HG03457 (cell line): Measurements from ENCODE around the gene RBM5.
"Not testable (repeated sequence)": the region's sequence is repeated elsewhere in the genome, so short reads cannot be mapped to it uniquely, and the experiment has no call there.

Source experiments
- ATAC-seq: cut with Tn5 transposase; IDR thresholded peaks from one replicate; pipeline ENCODE4 v1.9.1; 2021; ENCODE audit warnings: moderate number of reproducible peaks; ENCODE audit not compliant: unreplicated experiment

The RBM5 gene

DNA sequence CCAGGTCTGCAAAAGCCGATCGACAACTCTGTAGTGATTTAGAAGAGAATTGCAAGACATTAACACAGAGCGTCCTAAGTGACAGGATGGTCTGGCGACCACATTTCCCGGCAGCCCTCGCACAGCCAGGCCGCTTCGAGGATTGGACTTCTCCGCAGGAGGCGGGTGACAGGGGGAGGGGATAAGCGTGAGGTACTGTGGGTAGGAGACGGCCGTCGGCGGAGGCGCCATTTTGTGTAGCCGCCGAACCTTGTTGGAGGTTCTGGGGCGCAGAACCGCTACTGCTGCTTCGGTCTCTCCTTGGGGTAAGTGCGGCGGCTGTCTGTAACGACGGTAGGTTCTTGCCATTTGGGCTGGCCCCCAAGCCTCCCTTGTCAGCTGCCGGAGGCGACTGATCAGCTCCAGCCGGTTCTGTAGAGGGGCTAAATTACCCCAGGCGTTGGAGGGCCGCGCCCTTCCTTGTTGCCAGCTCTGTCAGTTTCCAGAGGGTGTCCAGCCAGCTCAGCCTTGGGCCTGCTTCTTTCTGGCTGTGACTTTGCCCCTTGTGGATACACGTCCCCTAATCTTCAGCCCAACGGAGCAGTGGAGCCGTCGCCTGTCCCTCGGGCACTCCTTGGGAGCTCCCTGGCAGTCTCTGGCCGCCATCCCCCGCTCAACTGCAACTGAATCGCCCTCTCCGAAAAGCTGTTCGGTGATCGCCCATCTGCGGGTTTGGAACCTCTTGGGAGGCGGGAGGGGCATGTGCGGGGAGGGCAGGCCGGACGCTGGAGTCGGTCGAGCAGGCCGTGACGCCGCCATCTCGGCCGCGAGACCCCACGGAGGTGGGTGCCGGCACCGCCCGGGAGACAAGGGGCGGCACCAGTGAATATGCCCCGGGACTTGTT is at the start of gene RBM5:
Gene RBM5 (plus strand): TSS at position 195 of the 884 bp plus-strand sequence. CDS start 1,516 bp downstream, outside the sequence.
- ATAC-seq = peak; percentile 94

DNA sequence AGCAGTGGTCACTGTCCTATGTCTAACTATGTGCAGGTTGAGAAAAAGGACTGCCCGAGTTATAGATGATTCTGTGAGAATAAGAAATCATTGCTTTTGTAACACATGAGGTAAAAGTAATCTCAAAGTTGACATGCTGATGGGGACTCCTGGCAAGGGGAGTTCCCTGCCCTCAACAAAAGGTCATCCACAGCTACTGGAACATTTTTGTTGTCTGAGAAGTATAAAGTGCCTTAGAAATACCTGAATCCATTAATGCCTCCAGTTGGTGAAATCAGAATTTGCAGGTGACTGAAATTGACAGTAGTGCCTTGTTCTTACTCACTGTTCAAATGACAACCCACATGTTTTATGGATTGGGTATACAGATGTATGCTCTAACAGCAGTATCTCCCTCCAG is 43.7 kb upstream of the RBM5 start:
- no peak for ATAC-seq

DNA sequence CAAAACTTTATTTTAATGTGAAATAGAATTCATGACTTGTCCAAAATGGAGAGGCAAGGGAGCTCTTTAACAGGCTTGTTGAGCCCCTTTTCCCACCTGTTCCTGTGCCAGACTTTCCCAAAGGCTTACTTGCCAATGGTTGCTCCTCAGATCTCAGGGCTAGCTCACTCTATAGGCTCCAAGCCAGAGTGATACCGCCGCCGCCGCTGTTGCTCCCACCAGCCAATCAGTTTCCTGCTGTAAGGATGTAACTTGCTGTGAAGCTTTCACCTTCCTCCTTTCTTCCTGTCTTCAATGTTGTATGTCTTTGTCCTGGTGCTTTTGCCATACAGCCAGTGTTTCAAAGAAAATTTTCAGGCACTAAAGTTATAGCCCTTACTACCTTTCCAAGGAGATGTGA is 41.3 kb upstream of the RBM5 start:
- no peak for ATAC-seq

DNA sequence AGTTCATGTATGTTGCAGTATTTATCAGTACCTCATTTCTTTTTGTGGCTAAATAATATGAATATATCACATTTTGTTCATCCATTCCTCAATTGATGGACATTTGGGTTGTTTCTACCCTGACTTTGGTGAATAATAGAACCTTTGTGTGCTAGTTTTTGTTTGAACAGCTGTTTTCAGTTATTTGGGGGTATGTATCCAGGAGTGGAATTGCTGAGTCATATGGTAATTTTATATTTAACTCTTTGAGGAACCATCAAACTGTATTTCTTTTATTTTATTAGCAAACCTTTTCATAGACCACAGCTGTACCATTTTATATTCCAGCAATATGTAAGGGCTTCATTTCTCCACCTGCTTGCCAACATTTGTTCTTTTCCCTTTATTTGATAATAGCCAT is 38.4 kb upstream of the RBM5 start:
- ATAC-seq = no peak

DNA sequence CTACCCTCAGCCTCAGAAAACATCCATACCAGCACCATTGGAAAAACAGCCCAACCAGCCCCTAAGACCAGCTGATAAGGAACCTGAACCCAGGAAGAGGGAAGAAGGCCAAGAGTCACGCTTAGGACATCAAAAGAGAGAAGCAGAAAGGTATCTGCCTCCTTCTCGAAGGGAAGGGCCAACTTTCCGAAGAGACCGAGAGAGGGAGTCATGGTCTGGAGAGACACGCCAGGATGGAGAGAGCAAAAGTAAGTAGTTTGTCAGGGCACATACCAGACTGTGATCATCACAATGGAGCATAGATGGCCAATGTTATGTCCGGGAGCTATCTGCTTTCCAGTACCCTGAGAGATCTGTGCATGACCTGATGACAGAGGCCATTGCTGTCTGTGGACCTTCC is 31.0 kb upstream of the RBM5 start:
- no peak for ATAC-seq

DNA sequence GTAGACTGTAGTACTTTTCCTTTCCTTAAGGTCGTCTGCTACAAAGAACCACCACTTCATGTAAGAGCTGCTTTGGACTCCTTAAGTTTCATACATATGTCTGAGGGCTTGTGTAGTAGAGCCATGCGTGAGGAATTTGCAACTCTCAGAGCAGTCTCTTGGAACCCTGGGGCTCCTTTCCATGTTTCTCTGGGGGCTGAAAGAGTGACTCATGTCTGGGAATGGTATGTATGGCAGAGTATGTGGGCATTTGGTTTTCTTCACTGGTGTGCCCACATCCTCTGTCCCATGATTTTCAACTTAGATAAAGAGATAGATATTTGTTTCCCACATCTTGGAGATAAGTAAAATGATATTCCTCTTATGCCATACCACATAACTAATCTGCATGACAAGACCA is 20.6 kb upstream of the RBM5 start:
- ATAC-seq = no peak

DNA sequence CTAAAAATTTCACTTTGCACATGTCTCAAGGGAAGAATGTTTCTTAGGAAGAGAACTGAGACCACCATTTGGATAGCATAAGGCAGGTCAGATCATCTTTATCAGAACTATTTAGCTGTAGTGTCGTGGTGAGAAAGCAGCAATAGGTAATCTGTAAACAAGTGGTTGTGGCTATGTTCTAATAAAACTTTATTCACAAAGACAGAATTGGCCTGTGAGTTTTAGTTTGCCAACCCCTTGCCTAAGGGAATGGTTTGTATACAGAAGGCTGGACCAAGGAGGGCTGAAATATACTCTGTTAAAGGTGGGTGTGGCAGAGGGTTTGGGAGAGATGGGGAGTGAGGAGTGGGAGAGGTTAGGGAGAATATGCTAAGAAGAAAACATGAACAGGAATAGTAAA is 10.6 kb upstream of the RBM5 start:
- no peak for ATAC-seq

DNA sequence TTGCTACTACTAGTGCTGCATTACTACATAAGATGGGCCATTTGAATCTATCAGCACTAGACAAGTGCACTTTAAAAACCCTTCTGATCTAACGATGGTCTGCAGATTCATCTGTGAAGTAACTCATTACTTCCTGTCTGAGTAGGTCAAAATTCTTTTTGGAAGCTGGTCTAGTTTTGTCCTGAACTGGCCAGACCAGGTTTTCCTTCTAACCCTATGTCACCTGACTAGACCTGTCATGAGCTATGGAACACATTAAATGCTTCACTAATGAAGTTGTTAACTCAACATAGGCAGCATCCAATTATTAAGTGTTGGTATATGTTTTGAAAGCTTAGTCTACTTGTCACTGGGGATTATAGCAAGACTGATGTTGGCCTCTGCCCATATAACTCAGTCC is 10.1 kb upstream of the RBM5 start:
- ATAC-seq = no peak

DNA sequence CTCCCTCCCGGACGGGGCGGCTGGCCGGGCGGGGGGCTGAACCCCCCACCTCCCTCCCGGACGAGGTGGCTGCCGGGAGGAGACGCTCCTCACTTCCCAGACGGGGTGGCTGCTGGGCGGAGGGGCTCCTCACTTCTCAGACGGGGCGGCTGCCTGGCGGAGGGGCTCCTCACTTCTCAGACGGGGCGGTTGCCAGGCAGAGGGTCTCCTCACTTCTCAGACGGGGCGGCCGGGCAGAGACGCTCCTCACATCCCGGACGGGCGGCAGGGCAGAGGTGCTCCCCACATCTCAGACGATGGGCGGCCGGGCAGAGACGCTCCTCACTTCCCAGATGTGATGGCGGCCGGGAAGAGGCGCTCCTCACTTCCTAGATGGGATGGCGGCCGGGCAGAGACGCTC is 3.8 kb upstream of the RBM5 start:
- not testable (repeated sequence) for ATAC-seq

DNA sequence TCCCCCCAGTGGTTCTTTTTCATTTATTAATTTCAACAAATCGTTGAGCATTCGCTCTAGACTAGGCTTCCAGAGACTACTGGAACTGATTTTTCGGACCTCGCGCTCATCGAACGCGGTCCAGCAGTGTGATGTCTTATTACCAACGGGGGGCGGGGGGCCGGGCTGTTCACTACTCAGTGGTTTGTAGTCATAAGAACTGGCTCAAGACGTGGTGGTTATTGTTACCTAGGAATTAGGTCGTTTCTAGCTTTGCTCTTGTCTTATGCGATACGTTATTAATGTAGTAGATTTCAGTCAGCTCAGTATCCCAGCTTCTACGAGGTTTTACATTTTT is 858 bp downstream of the RBM5 start:
- no peak for ATAC-seq

DNA sequence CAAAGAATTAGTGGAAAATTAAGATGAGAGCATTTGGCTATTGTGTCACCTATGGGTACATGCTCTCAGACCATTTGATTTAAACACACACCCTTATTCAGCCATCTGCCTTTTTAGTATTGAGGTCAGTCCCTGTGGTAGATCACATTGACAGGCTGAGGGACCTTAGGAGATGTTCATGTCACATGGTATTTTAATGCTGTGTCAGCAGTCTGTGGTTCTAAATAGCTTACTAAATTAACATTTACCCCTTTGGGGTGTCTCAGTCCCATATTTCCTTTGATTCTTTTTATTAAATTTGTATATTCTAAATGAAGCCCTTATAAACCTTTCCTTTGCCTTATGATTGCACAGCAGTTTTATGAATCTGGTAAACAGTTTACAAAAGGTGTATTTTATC is 2.3 kb downstream of the RBM5 start:
- ATAC-seq = no peak

DNA sequence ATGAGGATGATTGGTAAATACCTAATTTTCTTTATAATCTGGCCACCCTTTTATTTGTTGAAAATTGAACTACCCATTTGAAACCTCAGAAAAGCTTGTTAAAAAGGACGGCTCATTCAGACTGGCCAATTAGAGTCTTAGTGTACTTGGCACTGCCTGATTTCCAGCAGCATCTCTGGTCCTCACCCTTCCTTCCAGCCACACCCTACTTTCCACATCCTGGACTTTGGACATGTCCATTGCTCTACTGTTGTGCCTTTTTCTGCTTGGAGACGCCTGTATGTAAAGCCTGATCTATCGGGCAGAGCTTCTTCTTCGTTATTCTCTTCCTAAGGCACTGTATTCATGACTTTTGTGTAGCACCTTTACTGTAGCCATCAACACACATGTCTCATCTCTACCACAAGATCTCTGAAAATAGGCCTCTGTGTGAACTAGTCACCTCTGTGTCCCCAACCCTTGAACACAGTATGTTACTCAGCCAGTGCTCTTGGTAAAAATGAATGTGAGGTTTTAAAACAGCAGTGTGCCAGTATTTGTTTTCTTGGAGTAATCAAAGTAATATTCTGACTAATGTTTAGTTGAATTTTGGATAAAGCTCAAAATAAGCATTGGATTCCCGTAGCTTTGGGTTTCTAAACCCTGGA is 6.8 kb downstream of the RBM5 start:
- no peak for ATAC-seq

DNA sequence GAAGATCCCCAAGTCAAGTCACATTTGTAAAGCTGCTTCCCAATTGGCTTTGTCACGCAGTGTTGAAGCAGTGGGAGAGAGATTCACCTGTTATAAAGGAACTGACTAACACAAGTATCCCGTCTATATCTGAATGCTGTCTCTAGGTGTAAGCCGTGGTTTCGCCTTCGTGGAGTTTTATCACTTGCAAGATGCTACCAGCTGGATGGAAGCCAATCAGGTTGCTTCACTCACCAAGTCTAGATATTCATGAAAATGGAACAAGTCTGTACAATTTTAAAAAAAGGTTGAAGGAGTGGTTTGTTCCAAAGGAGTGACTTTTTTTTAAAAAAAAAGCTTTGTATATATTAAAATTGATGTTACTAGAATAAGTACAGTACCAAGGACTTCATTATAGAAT is 11.7 kb downstream of the RBM5 start:
- ATAC-seq = no peak

DNA sequence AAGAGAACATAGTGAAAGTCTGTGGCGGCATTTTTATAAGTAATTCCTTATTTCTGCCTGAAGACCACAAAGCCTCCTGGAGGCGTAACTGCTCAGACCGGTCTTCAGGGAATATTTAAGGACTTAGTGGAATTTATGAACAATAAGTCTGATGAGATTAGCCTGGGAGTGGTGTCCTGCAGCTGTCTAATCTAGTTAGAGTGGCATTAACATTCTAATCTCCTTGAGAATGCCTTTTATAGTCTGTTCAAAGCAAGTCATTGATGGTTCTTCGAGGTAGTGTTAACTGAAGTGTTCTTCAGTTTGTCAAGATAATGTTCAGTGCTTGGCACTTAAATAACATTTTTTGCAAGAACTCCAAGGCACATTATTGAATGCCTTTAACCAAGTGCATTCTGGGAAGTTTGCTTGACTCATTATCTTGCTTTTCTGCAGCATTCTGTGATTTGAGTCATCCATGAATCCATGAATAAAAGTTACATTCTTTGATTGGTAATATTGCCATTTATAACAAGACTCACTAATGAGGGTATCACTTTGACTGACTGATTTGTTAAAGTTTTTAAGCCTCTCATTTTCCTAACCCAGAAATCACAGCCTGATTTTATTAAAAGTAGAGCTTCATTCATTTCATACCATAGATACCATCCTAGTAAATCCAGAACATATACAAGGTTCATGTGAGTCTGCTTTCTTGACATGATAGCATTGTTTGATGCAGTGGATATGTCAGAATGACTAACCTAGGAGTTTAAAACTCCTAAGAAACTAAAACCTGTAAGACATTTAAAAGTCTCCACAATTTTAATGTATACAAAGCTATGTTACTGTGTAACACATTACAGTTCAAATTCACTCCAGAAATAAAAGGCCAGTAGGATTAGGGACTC is 12.5 kb downstream of the RBM5 start:
- no peak for ATAC-seq

DNA sequence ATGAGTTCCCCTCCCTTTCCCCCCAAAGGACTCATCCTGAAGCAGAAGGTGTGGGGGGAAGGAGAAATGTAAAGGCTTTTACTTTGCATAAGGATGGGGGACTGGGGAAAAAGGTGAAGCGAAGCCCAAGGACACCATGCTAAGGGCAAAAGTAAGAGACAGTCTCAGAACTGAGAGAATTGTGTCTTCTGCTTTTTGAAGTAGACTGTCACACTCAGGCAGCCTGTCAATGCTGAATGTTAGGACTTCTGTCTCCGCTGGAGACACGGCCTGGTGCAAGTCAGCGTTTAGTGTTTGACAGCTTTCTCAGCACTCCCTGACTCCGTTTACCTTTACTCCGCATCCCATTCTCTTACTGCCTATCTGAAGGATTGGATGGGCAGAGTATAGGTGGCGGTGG is 13.8 kb downstream of the RBM5 start:
- no peak for ATAC-seq

DNA sequence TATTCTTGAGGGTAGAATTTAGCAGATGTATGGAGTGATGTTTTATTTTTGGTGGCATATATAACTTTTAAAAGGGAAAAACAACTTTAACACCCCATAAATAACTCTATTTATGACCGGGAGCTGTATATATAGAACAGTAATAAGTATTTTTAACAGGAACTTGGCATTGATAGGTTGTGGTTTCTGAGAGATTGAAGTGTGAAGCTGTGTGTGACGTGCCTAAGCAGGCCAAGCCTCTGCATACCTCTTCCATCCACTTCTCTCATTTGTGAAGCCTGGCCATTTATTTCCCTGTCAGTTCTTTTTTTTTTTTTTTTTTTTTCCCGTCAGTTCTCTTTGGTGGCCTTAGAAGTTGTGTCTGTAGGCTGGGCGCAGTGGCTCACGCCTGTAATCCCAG is 23.0 kb downstream of the RBM5 start:
- no peak for ATAC-seq

DNA sequence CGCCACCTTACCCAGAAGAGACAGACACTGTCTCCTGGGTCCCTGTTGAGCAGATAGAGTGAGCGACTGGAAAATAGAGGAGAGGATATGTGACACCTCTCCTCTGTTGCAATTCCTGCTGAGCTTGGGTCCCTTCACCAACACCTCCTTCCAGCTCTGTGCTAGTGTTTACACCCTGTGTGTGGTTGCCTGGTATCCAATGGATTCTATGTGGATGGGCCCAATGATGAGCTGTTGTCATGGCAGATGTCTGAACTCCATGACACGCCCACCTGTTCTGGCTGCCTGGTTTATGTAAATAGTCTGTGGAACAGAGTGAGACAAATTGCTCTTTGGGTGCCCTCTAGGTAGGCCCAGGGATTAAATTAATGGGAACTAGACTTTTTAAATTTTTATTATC is 23.7 kb downstream of the RBM5 start:
- no peak for ATAC-seq

DNA sequence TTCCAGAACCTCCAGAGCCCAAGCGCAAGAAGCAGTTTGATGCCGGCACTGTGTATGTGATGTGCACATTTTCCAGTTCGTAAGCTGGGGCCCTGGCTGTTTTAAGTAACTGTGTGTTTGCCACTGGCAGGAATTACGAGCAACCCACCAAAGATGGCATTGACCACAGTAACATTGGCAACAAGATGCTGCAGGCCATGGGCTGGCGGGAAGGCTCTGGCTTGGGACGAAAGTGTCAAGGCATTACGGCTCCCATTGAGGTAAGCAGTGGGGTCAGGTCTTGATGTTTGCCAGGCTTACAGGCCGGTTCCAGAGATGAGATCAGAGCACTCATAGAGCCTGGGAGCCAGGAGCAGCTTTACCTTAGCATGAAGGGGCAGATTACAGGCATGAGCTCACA is 28.4 kb downstream of the RBM5 start:
- ATAC-seq = no peak

DNA sequence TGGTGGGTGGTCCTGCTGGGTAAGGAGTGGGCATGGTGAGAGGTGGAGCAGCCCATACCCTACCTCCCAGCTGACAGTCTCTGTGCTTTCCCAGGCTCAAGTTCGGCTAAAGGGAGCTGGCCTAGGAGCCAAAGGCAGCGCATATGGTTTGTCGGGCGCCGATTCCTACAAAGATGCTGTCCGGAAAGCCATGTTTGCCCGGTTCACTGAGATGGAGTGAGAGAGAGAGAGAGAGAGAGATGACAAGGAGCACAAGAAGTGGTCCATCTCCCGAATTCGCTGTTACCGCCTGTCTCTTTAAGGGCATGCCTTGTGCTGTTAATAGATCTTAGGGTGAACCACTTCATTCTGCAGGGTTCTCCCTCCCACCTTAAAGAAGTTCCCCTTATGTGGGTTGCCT is 29.5 kb downstream of the RBM5 start:
- ATAC-seq = no peak

DNA sequence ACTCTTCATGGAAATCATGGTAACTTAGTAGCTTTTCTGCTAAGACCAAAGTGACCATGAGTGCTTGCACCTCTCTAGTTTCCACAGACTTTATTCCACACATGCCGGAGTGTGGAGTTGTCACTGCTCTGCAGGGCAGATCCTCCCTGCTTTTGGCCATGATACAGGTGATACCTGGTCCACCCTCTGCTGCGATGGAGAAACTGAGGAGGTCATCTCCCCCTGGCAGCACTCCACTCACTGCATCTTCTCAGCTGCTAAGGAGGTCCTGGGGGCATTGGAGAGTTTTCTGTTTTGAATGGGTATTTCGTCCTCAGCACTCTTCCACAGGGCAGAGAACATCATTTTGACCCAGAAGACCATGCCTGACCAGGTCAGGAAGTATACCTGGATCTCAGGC is 31.1 kb downstream of the RBM5 start:
- ATAC-seq = no peak

DNA sequence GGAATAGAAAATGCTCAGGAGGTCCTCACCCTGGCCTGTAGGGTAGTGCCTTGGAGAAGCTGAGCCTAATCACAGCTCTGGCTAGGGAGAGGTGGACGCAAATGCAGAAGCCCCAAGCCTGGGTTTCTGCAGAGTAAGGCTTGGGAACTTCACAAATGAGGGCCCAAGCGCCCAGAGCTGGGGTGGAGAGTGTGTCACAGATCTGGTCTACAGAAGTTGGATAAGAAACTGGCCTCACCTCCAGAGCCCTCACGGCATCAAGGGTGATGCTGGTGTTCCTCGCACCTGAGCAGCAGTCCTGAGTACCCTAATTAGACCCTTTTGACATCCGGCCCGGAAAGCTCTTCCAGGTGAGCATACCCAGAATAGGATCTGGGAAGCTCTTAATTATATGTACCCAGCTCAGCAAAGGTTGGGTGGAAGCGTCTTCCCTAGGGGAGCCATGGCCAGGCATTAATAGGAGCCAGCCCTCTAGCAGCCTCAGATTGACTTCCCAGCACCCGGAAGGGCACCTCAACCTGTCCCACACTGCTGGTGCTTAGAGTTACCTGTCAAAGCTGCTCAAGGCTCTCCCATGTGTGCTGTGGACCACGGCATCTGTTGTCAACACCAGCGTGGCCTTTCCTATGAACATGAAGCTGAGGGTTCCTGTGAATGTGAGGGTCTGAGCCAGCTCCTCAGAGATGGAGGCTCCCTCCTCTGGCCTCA is 31.8 kb downstream of the RBM5 start:
- no peak for ATAC-seq
